Iris pigment epithelial cell (primary cell): ENCODE data around the gene KRT73.

Experiments used
- DNase-seq: peaks from one replicate; pipeline ENCODE4 v3.0.0-alpha.2; 2011; ENCODE audit warnings: low read depth

KRT73 gene

GRCh38 chr12:52618216-52618615, at the start of gene KRT73:
KRT73 (minus strand) TSS chr12:52618559; CDS start chr12:52618524, 35 bp downstream.
- no peak for DNase-seq

DNA sequence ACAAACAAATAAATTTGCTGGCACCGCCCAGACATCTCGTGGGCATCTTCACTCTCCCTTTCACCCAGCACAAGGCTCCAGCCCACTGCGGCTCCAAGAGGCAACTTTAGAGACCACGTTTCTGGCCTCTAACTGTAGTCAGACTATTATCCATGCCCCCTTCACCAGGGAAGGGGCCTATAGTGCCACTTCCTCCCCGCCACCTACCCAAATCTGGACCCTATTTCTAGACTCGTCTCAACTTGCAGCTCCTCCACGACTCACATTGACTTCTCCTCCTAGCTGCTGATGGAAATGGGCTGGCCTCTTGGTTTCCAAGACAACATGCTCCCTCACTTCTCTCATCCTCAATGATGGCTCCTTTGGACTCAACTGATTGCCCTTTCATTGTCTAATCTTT, 49.6 kb upstream of the KRT73 start:
- no peak for DNase-seq

- DNase-seq = no peak
Observed at GRCh38 chr12:52667509-52667908, 49.1 kb upstream of the KRT73 start.

GRCh38 chr12:52666471-52666870, 48.1 kb upstream of the KRT73 start:
- DNase-seq = no peak

DNA sequence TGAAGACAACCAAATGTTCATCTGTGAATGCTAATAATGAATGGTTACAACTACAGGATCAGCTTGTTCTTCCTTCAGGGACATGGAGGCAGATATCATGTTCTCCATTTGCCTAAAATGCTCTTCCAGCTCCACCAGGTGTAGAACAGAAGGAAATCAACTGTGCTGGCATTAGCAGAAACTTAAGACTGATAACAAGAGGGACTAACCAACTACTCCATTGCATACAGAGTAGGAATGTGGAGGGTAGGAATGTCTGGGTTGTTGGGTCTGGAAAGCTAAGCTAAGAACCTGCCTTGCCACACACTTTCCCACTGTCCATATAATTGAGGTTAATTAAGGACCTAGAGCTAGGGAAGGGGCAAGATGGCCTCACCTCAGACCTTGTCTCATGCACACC, 45.1 kb upstream of the KRT73 start:
- no peak for DNase-seq

DNA sequence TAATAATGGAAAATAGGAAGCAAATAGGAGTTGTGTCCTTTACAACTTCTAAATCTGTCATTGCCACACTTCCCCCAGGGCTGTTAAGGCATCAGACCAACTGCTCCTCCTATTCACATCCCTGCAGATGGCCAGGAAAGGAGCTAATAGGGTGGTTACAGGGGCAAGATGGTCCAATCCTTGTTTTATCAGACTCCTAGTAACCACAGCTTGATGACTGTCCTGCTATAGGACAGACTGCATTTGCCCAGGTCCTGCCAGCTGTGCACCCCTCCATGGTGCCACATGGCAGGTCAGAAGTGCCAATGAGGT, 44.5 kb upstream of the KRT73 start:
- no peak for DNase-seq

- no peak for DNase-seq
Observed at GRCh38 chr12:52662093-52662917, 43.9 kb upstream of the KRT73 start.

- no peak for DNase-seq
Observed at GRCh38 chr12:52661668-52662067, 43.3 kb upstream of the KRT73 start.

GRCh38 chr12:52660934-52661499, 42.7 kb upstream of the KRT73 start:
- no peak for DNase-seq

DNA sequence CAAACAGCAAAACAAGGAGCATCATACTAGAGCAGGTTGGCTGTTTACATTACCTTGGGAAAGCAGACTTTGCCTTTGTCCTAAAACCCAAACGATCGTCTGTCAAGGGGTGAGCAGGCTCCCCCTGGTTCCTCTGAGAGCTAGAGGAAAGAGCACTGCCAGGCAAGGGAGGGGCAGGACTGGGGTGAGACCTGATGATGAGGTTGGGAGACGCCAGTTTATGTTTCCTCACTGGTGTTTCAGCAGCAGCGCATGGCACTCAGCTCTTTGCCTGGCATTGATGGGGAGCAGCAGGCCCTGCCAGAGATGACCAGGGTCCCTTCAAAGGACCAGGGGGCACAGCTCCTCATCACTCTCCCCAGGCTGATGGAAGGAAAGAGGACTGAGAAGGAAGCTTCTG, 41.6 kb upstream of the KRT73 start:
- DNase-seq = no peak

- no peak for DNase-seq
Observed at GRCh38 chr12:52659395-52659794, 41.0 kb upstream of the KRT73 start.

- no peak for DNase-seq
Observed at GRCh38 chr12:52658196-52658595, 39.8 kb upstream of the KRT73 start.

GRCh38 chr12:52657250-52657902, 39.0 kb upstream of the KRT73 start:
- no peak for DNase-seq

DNA sequence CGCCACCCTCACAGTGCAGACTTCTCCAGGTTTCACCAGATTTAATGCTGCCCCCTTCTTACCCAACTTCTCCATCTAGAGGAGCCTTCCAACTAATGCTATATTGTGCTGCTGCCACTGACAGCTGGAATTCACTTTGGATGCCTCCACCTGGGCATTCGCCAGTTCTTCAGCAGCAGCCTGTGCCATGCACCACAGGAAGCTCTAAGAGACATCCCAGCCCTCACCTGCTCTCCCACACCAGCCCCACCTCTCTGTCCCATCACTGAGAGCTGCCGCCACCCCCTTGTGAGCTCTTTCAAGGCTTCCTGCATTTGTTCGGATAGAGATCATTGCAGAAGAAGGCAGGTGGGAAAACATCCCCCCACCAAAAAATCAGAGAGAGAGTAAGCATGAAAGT, 38.3 kb upstream of the KRT73 start:
- DNase-seq = no peak

DNA sequence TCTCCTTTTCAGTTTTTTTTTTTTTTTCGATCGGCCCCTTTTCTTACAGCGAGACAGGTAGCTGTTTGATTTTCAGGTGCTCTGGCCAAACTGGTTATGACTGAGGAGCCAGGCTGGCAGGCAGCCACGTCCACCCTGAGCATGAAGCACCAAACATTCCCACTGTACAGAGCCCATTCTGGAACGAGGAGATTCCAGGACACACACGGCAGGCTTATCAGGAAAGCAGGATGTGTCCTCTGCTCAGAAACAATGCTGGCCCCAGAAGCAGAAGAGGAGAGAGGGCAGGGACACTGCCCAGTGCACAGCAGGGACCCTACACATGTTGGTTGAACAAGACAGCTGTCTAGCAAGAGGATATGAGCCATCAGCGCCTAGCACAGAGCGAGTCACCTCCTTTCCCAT, 37.4 kb upstream of the KRT73 start:
- no peak for DNase-seq

GRCh38 chr12:52655251-52655650, 36.9 kb upstream of the KRT73 start:
- DNase-seq = no peak

- DNase-seq = no peak
Observed at GRCh38 chr12:52651726-52652261, 33.4 kb upstream of the KRT73 start, which contains the start of gene KRT2. KRT2 (minus strand) TSS chr12:52652211; CDS start chr12:52652142, 69 bp downstream.

GRCh38 chr12:52650520-52651081, 32.2 kb upstream of the KRT73 start:
- DNase-seq = no peak

- DNase-seq = no peak
Observed at GRCh38 chr12:52649066-52649465, 30.7 kb upstream of the KRT73 start.

- DNase-seq = no peak
Observed at GRCh38 chr12:52648012-52648550, 29.7 kb upstream of the KRT73 start.

- no peak for DNase-seq
Observed at GRCh38 chr12:52647601-52648000, 29.2 kb upstream of the KRT73 start.

- DNase-seq = no peak
Observed at GRCh38 chr12:52646613-52647012, 28.3 kb upstream of the KRT73 start.
